Right ventricle myocardium inferior (tissue), 1 donor: ENCODE results near the gene PDK2. TPM values are rescaled to one million over a fixed set of nuclear protein-coding genes. Genes with fewer than 3 reads are reported as not detected.
A peak's percentile ranks its signal among the peaks of the same experiment; 100 is the strongest.

Experiments
- ATAC-seq: fragments of 200-7000 bp; cut with Tn5 transposase; one replicate; pipeline ENCODE4 v1.9.1; 2020; ENCODE audit warnings: mild to moderate bottlenecking, moderate library complexity
- DNase-seq: peaks from one replicate; pipeline ENCODE4 v3.0.0; 2021; ENCODE audit errors: missing footprints
- intact Hi-C: fragments of 100-400 bp; cut with DNase I; formaldehyde crosslinking; loops from one replicate; pipeline ENCODE4 v1.11.0; 2022
- total RNA-seq: library from RNA; stranded (reverse); fragmentation: NEBNext Ultra II Directional; extraction: Animal tissue kit (Norgen Biotek cat#: 25700); gene quantifications from one replicate; pipeline ENCODE4 v1.2.1, GENCODE V29; 2021
- donor health status: DM: no; HTN: yes; CAD: no; lungs with severe emphysema.

Gene PDK2
- total RNA-seq, 1 donor from 2014 or later: 260 TPM

- ATAC-seq: no peak
- peak; percentile 14 for DNase-seq
- intact Hi-C loops: no loop called here
Observed at GRCh38 chr17:50072130-50072529, 23.0 kb upstream of the PDK2 start.

- DNase-seq (peak; percentile 18), ATAC-seq (no peak)
- intact Hi-C loops: no loop called here
Observed at GRCh38 chr17:50072925-50073324, 22.2 kb upstream of the PDK2 start.

GRCh38 chr17:50074227-50074626 is 20.9 kb upstream of the PDK2 start:
- intact Hi-C loops: no loop called here
- ATAC-seq (no peak), DNase-seq (peak; percentile 7)

GRCh38 chr17:50075446-50076032 is 19.6 kb upstream of the PDK2 start:
- intact Hi-C loops: no loop called here
- peak; percentile 61 for DNase-seq
- no peak for ATAC-seq

- intact Hi-C loops: no loop called here
- ATAC-seq (no peak), DNase-seq (peak; percentile 30)
Observed at GRCh38 chr17:50076221-50076590, 18.9 kb upstream of the PDK2 start.

GRCh38 chr17:50076591-50077235 is 18.4 kb upstream of the PDK2 start:
- ATAC-seq (no peak), DNase-seq (peak; percentile 28)
- intact Hi-C loops: no loop called here

- peak; percentile 17 for DNase-seq
- intact Hi-C loops: no loop called here
- ATAC-seq: no peak
Observed at GRCh38 chr17:50078430-50078829, 16.7 kb upstream of the PDK2 start.

- intact Hi-C loops: loop anchor here (1.0 kb wide), 1 partner anchor 11 kb away; no protein-coding TSS in a partner anchor
- ATAC-seq: no peak
- peak; percentile 47 for DNase-seq
Observed at GRCh38 chr17:50079334-50080095, 15.6 kb upstream of the PDK2 start.

- intact Hi-C loops: loop anchor here (1.0 kb wide), 1 partner anchor 12 kb away; no protein-coding TSS in a partner anchor
- DNase-seq (peak; percentile 14), ATAC-seq (no peak)
Observed at GRCh38 chr17:50080096-50080480, 15.1 kb upstream of the PDK2 start.

- DNase-seq (peak; percentile 74), ATAC-seq (peak; percentile 86)
- intact Hi-C loops: loop anchor here (1.0 kb wide), 1 partner anchor 13 kb away; no protein-coding TSS in a partner anchor
Observed at GRCh38 chr17:50080827-50081226, 14.3 kb upstream of the PDK2 start.

- ATAC-seq: no peak
- peak; percentile 30 for DNase-seq
- intact Hi-C loops: no loop called here
Observed at GRCh38 chr17:50081757-50082156, 13.4 kb upstream of the PDK2 start.

GRCh38 chr17:50087246-50087911 is 7.8 kb upstream of the PDK2 start:
- ATAC-seq (peak; percentile 84), DNase-seq (peak; percentile 87)
- intact Hi-C loops: loop anchor here (1.0 to 2.0 kb wide), 2 partner anchors 33 to 60 kb away; no protein-coding TSS in a partner anchor

- intact Hi-C loops: loop anchor here (1.0 to 2.0 kb wide), 2 partner anchors 33 to 61 kb away; no protein-coding TSS in a partner anchor
- peak; percentile 24 for ATAC-seq
- peak; percentile 35 for DNase-seq
Observed at GRCh38 chr17:50087912-50088405, 7.2 kb upstream of the PDK2 start.

GRCh38 chr17:50088952-50089825 is 6.0 kb upstream of the PDK2 start:
- DNase-seq: peak; percentile 66
- intact Hi-C loops: no loop called here

GRCh38 chr17:50090071-50090470 is 5.1 kb upstream of the PDK2 start:
- intact Hi-C loops: loop anchor here (5.0 kb wide), 1 partner anchor 208 kb away; no protein-coding TSS in a partner anchor
- DNase-seq (peak; percentile 49), ATAC-seq (no peak)

More at GRCh38 chr17:50088952-50089825, 6.0 kb upstream of the PDK2 start:
- no peak for ATAC-seq

- intact Hi-C loops: loop anchor here (5.0 kb wide), 1 partner anchor 209 kb away; no protein-coding TSS in a partner anchor
- peak; percentile 33 for DNase-seq
- no peak for ATAC-seq
Observed at GRCh38 chr17:50090971-50091917, 3.9 kb upstream of the PDK2 start.

- ATAC-seq: no peak
- intact Hi-C loops: loop anchor here (5.0 kb wide), 1 partner anchor 210 kb away; no protein-coding TSS in a partner anchor
- peak; percentile 31 for DNase-seq
Observed at GRCh38 chr17:50091918-50092285, 3.2 kb upstream of the PDK2 start.
